Measurements from ENCODE around the gene NAPG. TPM values are rescaled to one million over a fixed set of nuclear protein-coding genes. Genes with fewer than 3 reads are reported as not detected.

NAPG gene
- 10 to 100 TPM; 38.2 to 44.0 TPM for total RNA-seq

GRCh38 chr18:10525697-10526560, at the start of gene NAPG:
TSS of gene NAPG (plus strand) at chr18:10526027. CDS start at chr18:10526103, 76 bp downstream.

Other genes with a start within 250 kb of the NAPG start
- 1 to 10 TPM in 1 of 2 donors, under 1 TPM in 1; 0.34 to 3.7 TPM for gene APCDD1, start 71.4 kb upstream of the NAPG start, total RNA-seq

All from melanocyte of skin (primary cell).